Pons (tissue), 1 donor: Measurements from ENCODE around the gene ALG12.
"Not testable (repeated sequence)": the region's sequence is repeated elsewhere in the genome, so short reads cannot be mapped to it uniquely, and the experiment has no call there.

Experiments used
- DNase-seq: peaks from one replicate; pipeline ENCODE4 v3.0.0-alpha.2; 2016; ENCODE audit warnings: low spot score

The ALG12 gene

DNA sequence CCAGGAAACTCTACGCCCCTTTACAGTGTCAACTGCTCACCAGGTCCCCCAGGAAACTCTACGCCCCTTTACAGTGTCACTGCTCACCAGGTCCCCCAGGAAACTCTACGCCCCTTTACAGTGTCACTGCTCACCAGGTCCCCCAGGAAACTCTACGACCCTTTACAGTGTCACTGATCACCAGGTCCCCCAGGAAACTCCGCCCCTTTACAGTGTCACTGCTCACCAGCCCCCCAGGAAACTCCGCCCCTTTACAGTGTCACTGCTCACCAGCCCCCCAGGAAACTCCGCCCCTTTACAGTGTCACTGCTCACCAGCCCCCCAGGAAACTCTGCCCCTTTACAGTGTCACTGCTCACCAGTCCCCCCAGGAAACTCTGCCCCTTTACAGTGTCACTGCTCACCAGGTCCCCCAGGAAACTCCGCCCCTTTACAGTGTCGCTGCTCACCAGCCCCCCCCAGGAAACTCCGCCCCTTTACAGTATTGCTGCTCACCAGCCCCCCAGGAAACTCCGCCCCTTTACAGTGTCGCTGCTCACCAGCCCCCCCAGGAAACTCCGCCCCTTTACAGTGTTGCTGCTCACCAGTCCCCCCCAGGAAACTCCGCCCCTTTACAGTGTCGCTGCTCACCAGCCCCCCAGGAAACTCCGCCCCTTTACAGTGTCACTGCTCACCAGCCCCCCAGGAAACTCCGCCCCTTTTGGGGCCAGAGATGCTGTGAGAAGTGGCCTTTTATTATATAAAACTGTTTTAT is 27.0 kb upstream of the ALG12 start:
- DNase-seq, result not testable (repeated sequence)

DNA sequence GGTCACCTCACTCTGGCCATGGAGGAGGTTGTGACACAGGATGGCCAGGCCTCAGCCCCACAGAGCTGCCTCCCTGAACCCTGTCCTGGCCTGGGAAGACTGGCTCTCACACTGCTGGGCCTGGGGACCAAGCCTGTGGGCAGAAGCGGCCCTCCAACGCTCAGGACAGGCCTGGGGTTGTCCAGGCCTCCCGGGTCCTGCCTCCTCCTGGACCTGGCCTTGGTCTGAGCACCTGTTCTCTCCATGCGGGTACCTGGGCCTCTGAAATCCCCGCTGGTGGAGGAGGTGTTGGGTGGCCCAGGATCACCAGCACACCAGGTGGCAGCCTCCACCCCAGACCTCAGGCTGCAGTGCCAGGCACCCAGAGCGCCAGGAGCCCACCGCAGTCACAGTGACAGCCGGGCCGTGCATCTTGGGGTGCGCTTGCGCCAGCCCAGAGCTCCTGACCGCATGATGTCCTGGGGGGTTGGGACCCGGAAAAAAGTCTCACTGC is 26.2 kb upstream of the ALG12 start:
- DNase-seq, result no peak

DNA sequence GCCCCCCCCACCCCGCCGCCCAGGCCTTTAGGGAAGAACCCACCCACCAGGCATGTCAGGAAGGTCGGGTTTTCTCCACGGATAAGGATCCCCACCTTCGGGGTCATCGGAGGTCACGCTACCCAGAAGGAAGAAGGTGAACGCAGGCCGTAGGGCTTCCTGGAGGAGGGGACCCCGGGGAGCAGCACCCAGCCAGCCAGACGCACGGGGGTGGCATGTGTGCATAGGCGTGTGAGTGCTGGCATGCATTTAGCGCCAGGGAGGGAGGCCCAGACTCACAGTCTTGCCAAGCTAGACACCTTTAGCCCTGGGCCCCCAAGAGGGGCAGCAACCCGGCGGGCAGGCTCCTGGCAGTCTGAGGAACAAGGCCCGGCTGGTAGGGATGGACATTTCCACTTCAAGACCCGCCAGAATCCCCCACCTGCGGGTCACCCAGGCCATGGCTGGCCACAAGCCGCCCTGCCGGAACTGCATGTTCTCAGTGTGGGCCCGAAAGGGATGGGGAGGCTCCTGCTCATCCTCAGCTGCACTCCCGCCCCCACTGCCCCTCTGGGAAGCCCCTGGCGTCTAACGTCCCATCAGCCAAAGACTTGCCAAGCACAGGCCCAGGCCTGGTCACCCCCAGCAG is 25.6 kb upstream of the ALG12 start:
- no peak for DNase-seq

DNA sequence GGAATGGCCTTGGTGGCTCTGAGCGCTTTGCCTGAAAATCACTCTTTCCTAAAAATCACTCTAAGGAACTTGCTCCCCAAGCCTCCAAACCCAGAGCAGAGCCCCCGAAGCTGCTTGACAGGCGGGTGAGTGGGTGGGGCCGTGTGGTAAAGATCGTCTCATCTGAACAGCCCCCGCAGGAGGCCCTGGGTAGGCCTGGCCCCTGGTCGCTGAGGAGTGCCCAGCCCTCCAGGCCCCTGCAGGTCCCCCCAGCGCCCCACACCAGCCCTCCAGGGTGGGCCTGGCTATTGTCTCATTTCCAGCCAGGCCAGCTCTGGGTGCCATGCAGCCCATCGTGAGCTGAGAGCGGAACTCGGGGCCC is 25.1 kb upstream of the ALG12 start:
- DNase-seq, result no peak

DNA sequence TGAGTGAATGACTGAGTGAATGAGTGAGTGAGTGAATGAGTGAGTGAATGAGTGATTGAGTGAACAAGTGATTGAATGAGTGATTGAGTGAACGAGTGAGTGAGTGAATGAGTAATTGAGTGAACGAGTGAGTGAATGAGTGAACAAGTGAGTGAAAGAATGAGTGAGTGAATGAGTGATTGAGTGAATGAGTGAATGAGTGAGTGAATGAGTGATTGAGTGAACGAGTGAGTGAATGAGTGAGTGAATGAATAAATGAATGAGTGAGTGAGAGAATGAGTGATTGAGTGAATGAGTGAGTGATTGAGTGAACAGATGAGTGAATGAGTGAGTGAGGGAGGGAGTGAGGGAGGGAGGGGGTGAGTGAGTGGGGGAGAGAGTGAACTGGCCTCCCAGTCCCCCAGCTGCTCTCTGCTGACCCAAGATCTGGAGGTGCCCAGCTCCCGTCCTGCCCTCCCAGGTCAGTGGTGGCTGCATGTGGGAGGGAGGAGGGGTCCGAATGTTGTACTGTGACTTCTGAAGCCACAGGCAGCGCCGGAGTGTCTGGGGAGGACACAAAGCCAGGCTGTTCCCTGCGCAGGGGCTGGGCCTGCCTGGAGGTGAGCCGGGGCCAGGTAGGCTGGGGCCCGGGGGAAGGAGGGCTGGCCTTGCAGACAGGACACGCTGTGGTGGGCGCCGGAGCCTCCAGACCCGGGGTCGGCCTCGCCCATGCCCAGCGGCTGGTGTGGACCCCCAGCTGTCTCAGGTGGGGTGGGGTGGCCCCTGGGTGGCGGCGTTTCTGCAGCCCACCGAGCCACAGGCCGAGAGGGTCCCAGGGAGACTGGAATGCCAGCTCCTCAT is 24.5 kb upstream of the ALG12 start:
- DNase-seq, result no peak

DNA sequence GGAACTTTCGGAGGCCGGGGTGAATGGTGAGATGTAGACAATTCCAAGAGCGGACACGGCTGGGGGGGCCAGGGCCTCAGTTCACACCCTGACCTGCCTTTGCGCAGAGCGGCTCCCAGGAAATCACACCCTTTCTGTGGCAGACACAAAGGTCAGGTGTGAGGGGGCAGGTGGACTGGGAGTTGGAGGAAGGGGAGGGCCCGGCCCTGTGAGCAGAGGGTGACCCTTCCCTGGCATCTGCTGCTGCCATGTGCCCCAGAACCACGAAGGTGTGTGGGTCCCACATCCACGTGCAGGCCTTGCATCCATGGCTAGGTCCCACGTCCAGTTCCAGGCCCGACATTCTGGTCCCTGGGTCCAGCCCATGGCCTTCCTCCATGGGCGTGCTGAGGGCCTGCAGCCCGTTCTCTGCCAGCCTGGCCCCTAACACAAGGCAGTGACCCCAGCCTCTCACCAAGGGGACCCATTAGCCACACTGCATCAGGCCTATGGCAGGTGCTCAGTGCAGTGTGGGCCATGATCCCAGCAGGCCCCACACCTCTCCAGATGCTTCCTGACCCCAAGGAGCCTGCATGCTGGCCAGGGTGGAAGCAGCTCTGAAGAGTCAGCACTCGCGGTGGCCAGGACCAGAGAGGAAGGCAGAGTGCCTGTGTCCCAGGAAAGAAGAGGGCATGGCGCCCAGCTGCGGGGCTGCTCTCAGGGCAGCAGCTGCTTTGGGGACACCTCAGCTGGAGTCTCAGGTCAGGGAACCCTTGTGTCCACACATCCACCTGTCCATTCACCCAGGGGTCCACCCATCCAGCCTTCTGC is 23.5 kb upstream of the ALG12 start:
- no peak for DNase-seq

DNA sequence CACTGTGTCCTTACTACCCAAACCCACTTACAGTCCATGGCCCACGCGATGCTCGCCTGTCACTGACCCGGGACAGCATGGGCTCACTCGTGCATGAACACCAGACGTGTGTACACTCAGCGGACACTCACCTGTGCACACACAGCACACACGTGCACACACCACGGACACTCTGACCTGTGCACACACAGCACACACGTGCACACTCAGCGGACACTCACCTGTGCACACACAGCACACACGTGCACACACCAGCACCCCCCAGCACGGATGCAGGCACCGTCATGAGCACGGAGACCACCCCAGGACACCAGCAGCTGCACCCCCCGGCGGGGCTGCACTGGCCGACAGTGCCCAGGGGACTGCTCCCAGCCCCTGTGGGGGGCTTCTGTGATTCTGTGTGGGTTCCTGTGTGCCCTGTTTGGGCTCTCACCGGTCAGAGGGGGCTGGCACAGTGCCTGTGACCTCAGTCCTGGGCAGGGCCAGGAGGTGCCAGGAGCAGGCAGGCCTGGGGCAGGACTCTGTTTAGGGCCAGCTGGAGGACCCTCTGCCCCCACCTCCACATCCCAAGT is 20.4 kb upstream of the ALG12 start:
- DNase-seq, result no peak

DNA sequence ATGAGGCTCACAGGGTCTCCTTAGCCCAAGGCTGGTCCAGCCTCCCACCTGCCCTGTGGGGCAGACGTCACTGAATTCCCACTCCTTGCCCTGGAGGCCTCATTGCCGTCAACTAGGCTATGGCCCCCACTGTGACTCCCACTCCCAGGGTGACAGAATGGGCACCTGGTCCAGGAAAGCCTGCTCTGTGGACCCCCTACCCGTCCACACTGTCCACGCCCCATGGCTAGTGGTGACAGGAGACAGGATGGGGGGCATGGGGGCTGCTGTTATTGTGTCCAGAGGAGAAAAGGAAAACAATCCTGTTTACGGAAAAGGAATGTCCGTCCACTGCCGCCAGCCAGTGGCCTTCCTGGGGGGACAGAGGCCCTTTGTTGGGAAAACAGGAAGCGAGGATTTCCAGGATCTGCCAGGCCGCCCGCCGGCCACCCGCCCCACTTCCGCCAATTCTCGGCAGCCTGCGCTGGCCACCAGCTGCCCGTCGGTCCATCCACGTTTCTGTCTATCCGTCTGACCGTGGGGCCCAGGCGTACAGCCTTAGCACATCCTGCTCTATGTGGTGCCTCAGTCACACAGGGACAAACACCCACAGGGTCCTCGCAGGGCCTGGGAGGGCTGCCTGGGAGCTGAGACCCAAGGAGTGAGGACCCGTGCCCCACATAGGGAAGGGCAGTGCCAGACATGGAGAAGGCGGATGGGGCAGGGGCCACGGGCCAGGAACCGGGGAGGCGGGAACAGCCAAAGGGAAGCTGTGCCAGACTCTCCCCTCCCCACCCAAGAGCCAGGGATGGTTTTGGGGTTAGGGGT is 19.7 kb upstream of the ALG12 start:
- DNase-seq, result peak; percentile 86

DNA sequence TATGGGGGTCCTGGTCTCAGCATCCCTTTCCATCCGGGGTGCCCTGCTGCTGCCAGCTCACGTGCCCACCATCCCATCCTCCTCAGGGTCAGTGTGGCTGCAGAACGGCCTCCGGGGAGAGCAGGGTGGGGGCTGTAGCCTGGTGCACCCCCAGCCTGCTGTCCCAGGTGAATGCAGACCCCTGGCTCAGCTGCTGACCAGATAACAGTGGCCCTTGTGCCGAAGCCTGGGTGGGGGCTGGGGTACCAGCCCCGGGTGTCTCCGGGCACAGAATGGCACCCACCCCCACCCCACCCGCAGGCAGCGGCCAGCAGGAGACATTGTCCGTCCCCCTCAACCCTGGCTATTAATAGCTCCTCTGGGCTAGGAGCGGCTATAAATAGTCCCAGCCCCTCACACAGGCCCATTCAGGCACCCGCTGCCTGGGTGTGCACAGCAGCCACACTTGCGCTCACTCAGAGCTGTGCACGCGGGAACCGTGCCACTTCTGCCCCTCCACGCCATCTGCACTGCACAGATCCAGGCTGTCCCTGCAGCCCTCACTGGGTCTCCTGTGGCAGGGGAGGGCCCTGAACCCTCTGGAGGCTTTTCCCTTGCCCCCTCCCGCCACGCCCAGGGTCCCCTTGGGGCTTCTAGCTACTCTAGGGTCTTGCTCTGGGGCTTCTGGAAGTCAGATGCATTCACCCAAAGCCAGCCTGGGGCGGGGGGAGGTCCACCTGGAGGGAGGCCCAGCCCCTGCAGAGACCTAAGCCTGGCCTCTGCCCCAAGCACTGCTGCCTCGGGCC is 18.9 kb upstream of the ALG12 start:
- DNase-seq, result peak; percentile 90

DNA sequence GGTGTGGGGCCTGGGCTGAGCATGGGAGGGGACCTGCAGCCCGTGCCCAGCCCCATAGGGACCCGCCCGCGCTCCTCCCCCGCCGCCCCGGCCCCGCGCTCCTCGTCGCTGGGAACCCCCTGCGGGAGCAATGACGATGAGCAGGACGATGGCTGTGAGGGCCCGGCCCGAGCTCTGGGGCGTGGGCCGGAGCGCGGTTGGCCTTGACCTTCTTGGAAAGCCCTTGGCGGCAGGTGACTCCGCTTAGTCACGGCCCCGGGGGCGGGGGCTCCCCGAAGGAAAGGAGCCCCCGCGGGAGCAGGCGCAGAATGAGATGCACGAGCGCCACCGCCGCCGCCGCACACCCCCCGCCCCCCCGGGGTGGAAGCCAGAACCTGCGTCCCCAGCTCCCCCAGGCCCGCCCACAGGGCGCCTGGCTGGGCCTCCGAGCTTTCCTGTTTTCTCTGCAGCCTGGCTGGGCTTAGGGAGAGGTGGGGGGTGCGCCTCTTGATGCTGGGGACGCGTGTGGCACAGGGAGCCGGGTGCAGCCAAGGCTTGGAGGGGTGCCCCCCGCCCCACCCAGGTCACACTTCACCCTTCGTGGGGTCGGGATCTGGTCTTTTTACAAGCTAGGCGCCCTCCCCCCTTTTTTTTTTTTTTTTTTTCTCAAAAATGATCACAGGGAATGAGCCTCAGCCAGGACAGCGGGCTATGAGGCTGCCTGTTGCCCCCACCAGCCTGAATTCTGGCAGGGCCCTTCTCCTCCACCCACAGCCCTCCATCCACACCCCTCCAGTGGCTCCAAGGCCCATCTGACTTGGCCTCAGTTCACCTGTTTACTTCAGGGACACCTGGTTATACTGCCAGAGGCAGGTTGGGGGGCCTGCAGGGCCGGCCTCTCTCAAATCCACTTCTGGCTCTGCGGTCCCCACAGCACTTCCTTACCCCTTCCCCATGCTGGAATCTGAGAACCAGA is 18.1 kb upstream of the ALG12 start:
- DNase-seq, result peak; percentile 73

DNA sequence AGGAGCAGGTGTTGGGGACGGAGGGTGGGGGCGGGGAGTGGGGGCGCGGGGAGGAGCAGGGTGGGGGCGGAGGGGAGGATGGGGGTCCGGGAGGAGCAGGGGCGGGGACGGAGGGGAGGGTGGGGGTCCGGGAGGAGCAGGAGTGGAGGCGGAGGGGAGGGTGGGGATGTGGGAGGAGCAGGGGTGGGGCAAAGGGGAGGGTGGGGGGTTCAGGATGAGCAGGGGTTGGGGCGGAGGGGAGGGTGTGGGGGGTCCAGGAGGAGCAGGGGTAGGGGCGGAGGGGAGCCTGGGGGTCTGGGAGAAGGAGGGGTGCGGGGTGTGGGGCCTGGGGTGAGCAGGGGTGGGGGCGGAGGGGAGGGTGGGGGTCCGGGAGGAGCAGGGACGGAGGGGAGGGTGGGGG is 17.3 kb upstream of the ALG12 start:
- no peak for DNase-seq

DNA sequence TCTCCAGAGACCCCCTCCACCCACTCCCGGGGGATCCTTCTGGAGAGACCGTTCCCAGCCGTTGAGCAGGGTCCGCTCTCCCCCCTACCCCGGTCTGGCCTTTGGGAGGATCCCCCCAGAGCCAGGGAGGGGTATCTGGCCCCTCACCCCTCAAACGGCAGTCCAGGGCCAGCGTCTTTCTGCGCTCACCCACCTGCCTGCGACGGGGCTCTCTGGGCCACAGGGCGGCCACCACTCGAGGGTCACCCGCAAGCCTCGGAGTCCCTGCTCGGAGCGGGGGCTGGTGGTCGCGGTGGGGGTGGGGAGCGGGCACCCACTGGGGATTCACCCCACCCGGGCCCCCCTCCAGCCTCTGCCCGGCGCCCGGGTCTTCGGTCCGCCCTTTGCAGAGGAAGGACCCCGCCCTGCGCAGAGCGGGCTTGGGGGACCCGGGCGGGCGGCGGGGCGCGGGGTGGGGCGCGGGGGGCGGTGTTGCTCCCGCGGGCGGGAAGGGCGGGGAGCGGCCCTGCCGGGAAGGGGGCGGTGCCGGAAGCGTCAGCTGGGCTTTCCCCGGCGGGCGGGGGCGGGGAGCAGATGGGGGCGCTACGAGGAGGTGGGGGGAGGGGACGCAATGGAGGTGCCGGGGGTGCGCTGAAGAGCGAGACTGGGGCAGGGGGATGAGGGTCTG is 16.8 kb upstream of the ALG12 start:
- no peak for DNase-seq

DNA sequence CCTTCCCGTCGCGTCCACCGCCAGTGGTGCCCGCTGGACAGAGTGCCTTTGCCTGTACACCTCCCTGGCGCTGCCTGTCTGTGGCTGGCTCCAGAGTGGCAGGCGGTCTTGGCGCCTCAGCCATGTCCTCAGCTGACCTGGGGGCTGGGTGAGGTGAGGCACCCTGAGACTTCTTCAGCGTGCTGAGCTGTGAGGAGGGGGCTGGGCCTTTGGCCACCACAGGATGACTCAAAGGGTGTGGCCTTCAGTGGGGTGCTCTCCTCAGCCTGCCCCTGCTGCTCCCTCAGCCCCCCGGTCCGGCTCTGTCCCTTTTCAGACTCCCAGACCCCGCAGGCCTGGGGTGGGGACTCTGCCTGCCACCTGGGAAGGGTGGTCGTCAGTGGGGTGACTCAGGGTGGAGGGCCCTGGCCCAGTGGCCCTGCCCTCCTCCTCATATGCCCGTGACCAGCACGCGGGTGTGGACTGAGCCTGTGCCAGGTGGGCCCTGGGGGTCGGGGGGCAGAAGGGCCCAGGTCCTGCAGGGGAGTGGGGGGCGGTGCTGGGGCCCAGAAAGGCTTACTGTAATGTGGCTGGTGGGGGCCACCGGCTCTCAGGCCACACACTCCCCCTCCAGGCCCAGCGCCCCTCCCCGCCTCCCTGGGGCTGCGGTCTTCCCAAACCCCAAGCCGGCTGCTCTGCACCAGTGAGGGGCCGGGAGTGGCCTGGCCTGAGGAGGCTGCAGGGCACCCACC is 16.1 kb upstream of the ALG12 start:
- peak; percentile 78 for DNase-seq

DNA sequence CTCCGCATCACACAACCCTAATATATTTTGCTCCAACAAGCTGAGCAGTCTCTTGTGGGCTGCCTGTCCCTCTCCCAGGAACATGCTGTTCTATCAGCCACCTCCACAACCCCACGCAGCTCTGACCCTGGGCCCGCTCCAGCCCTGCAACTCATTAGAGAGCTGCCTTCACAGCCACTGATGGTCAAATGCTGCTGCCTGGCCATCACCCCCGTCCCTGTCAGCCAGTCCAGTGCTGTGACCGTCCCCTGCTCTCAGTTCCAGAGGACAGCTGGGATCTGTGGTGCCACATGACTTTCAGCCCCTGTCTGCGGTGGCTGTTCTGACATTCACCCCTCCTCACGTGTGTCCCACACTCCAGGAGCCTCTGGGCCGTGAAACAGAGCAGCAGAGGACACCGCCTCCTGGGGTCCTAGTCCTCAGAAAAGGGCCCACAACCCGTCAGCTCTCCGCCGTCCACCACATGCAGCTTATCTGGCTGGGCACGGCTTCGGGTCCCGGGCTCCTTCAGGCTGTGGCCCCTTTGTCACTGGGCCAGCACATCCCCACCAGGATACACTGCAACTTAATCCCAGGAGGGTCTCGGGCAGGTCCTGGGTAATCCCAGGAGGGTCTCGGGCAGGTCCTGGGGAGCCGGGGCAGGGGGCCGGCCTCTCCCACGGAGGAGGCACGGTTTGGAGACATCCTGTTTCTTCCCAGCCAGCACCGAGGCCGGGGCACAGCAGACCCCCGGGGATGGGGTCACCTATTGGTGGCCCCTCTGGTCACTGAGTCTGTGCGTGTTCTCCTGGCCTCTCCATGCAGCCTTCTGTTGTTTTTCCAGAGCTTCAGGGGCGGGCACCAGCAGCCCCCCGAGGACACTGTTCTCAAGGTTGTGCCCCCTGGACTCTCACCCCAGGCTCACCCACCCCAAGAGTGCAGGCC is 15.3 kb upstream of the ALG12 start:
- peak; percentile 76 for DNase-seq

DNA sequence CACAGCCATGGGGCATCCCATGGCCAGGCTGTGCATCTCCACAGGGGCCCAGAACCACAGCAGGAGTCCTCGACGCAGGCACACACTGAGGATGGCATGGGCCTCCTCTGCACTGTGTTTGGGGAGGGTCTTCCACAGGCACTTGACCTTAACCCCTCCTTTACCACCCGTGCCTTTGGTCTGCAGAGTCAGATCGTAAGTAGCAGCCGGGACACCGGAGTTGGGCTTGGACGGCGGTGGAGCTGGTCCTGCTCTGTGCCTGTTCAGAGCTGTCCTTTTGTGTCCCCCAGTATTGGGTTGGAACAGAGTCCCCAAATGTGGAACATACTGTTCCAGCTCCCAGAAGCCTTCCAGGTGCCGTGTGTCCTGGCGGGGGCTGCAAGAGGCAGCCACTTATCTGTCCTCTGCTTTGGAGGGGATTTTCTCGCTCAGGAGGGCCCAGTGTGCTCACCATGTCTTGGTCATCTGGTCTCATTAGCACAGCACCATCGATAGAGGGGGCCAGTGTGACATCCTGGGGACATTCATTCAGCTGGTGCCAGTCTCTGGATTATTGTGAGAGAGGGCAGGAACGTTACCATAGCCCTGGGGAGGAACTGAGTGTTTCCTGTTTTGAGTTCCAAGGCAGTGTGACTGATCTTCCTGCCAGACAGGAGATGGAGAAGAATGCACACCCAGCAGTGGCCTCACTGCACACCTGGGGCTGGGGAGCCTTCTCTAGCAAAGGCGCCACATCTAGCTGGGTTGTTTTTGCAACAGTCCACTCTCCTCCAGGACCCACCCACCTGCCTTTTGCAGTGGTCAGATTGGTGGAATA is 12.6 kb upstream of the ALG12 start:
- DNase-seq, result peak; percentile 94
